Measurements from ENCODE around the gene ABCB4. TPM values are rescaled to one million over a fixed set of nuclear protein-coding genes. Genes with fewer than 3 reads are reported as not detected.
"Not testable (repeated sequence)": the region's sequence is repeated elsewhere in the genome, so short reads cannot be mapped to it uniquely, and the experiment has no call there.

Gene ABCB4
- total RNA-seq, 1 donor from 2014 or later = 3.7 TPM

GRCh38 chr7:87476179-87476557 lies 688 bp upstream of the ABCB4 start:
- DNase-seq = no peak

GRCh38 chr7:87474533-87475358 lies 734 bp downstream of the ABCB4 start:
- peak; percentile 16 for DNase-seq

- DNase-seq = no peak
Measured at GRCh38 chr7:87473986-87474385, 1.5 kb downstream of the ABCB4 start.

DNA sequence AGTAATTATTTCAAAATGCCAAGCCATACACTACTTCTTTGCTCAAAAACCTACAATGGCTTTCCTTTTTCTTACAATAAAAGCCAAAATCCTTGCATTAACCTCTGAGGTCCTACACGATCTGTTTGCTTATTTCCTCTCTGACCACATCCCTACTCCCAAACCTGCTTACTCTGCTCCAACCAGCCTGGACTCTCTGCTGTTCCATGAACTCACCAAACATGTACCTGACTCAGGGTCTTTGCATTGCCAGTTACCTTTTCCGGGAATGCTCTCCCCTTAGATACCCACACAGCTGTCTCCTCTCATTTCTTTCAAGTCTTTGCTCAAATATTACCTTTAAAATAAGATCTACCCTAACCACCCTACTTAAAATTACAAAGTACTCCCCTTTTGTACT lies 2.3 kb downstream of the ABCB4 start:
- no peak for DNase-seq

- no peak for DNase-seq
Measured at GRCh38 chr7:87471473-87471872, 4.0 kb downstream of the ABCB4 start.

GRCh38 chr7:87469204-87469603 lies 6.3 kb downstream of the ABCB4 start:
- not testable (repeated sequence) for DNase-seq

- DNase-seq = not testable (repeated sequence)
Measured at GRCh38 chr7:87465534-87465880, 10.0 kb downstream of the ABCB4 start.

DNA sequence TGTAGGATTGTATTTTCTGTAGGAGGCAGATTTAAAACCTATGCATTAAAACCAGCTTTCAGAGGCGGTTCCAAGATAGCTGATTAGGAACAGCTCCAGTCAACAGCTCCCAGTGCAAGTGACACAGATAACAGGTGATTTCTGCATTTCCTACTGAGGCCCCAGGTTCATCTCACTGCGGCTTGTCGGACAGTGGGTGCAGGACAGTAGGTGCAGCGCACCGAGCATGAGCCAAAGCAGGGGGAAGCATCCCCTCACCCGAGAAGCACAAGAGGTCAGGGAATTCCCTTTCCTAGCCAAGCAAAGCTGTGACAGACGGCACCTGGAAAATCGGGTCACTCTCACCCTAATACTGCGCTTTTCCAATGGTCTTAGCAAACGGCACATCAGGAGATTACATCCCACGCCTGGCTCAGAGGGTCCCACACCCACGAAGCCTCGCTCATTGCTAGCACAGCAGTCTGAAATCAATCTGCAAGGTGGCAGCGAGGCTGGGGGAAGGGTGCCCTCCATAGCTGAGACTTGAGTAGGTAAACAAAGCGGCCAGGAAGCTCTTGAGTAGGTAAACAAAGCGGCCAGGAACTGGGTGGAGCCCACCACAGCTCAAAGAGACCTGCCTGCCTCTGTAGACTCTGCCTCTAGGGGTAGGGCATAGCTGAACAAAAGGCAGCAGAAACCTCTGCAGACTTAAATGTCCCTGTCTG lies 10.5 kb downstream of the ABCB4 start:
- DNase-seq = peak; percentile 36

DNA sequence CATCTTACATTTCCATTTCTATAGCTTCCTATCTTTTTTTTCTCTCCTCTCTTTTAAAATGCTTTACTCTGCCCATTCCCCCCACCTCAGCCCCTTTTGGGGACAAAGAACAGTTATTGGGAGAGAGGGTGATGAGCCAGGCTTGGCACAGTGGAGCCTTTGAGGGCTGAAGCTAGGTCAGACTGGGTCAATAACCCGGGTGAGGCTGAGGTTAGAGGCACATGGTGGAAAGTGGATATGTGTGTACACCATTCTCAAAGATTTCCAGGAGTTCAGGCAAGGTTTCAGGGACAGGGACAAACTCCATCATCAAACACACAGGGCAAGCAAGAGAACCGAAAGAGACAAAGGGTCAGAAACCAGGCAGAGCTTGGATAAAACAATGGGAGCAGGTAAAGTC lies 11.5 kb downstream of the ABCB4 start:
- no peak for DNase-seq

DNA sequence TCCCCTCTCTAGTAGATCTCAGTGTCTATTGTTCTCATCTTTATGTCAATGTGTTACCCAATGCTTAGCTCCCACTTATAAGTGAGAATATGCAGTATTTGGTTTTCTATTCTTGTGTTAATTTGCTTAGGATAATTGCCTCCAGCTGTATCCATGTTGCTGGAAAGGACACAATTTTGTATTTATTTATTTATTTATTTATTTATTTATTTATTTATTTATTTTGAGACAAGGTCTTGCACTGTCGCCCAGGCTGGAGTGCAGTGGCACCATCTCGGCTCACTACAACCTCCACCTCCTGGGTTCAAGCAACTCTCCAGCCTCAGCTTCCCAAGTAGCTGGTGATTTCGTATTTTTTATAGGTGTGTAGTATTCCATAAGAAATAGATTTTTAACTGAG lies 15.0 kb downstream of the ABCB4 start:
- not testable (repeated sequence) for DNase-seq

DNA sequence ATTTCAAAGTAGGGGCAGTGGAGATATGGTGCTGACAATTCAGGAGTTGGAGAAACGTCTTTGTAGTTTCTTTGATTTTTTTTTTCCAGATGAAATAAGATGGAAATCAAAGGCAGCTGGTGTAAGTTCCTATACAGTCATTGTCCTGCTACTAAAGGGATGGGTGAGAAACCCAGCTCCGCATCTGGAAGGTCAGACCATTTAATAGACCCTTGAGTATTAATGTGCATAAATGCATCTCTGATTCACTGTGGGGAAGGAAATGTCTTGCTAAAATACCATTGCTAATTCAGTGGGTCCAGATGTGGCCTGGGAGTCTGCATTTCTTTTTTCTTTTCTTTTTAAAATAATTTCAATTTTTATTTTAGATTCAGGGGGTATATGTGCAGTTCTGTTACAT lies 15.5 kb downstream of the ABCB4 start:
- DNase-seq = no peak

DNA sequence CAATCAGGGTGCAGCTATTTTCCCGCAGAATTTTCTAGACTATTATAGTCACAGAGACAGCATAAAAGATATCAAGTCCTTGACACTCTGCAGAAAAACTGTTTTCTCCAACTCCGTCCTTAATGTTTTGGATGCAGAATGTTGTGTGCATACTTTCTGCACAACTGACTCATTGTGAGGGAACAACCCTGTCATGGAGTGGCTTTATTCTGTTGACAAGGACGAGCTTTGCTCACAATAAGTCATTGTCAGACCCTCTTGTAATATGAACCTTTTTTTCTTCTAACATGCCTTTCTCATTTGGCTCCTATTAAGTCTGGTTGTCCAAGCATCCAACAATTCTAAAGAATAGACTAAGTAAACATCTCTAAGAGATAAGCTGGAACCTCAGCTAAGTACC lies 17.3 kb downstream of the ABCB4 start:
- DNase-seq = no peak

GRCh38 chr7:87456247-87456646 lies 19.2 kb downstream of the ABCB4 start:
- no peak for DNase-seq

GRCh38 chr7:87452279-87452678 lies 23.2 kb downstream of the ABCB4 start:
- no peak for DNase-seq

- no peak for DNase-seq
Measured at GRCh38 chr7:87451187-87451586, 24.3 kb downstream of the ABCB4 start.

DNA sequence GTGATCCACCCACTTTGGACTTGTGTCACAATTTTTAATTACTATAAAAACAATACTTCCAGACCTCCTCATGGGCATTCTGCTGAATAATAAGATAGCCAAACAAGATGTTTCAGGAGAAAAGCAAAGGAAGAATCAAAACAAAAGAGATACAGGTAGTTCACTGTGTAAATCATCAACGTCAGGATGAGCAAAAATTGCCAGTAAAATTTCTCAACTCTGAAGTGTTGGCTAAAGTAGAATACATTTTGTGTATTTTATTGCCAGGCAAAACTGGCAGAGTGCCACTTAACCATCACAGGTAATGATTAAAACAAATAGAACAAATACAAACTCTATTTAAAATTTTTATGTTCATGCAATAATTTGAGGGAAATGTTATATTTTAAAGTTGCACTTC lies 24.8 kb downstream of the ABCB4 start:
- no peak for DNase-seq

GRCh38 chr7:87448388-87448787 lies 27.1 kb downstream of the ABCB4 start:
- DNase-seq = no peak

DNA sequence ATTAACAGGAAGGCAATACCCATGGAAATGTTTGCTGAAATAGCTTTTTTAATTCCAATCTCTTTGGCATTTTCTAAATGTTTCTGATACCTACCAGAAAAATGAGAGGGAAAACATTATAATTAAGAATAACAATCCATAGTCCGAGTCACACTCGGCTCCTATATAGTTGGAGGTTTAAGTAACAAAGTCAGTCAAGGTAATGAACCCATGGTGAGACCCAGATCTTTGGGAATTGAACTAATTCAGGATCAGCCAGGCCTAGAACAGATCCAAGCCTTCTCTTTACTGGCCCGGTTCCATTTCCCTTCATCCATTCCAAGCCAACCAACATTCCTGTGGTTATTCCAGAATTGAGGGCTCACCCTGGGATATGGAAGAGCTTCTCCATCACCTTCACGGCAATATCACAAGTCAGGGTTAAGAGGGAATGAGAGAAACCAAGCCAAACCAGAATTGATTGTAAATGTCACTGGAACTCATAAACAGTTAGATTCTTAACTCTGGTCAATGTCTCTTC lies 28.3 kb downstream of the ABCB4 start:
- no peak for DNase-seq

DNA sequence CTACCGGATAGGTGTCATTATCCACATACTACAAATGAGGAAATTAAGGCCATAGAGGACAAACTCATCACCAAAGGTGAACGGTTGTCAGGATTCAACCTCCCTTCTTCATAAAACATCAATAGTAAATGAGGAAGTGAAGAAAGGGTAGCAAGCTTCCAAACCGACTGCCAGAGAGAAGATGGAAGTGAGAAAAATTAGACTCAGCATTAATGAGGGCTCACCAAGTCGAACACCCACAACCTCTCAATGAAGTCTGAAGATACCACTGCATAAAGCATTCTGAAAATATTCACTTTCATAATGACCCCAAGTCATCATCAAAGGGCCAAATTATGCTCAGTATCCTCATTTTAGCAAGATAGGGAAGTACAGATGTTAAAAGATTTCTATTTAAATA lies 29.6 kb downstream of the ABCB4 start:
- no peak for DNase-seq

DNA sequence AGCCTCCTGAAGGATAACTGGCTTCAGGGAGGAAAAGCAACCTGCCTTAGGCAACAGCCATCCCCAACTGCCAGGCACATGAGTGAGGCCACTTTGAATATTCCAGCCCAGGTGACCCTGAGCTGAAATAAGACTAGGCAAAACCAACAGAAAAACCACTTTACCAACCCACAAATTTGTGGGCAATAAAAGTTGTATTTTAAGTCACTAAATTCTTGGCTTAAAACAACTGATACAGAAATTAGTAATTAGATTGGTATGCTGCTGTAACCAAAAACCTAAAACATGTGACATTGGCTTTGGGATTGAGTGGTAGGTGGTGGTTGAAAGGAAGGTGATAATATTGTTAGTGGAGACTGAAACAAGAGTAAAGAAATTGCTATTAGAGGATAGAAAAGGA lies 39.9 kb downstream of the ABCB4 start:
- no peak for DNase-seq

DNA sequence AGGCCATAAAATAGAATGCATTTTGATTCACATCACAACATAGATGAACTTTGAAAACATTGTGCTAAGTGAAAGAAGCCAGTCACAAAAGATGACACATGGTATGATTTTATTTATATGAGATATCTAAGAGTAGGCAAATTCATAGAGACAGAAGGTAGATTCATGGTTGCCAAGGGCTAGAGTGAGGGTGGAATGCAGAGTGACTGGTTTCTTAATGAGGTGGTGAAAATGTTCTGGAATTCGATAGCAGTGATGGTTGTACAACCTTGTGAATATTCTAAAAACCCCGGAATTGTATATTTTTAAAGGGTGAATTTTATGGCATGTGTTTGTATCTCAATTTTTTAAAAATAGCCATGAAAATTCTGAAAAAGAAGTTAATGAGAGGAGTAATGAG lies 42.9 kb downstream of the ABCB4 start:
- DNase-seq = no peak

DNA sequence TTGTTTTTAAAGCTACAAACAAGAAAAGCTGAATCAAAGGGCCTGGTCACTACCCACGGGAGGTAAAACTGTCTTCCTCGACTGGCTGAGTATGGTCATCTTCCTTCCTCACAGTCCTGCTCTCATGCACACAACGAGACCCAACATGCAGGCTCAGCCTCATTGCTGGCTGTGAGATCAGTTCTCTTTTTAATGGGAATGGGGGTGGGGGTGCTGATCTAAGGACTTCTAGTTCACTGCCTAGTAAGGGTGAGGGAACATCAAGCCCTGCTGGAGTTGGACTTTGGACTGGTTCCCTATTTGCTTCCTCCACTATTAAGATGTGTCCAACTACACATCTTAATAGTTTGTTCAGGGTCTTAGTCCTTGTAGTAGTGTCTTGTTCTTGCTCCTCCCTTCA lies 48.2 kb downstream of the ABCB4 start:
- no peak for DNase-seq

DNA sequence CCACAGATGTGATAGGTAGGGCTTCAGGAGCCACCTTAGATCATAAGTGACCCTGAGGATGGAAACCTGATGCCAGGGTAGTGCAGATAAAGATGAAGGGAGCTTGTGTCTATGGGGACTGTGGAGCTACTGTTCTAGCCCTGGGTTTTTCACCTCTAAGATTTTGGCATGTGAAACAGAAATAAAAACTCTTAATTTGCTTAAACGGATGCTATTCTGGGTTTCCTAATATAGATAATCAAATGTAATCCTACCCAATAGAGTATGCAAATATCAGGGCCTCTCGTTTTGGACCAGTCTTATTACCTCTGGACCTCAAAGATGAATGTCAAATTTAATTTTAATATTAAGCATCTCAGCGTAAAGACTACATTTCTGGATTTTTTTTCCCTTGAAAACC lies 49.3 kb downstream of the ABCB4 start:
- no peak for DNase-seq

GRCh38 chr7:87424075-87424474 lies 51.4 kb downstream of the ABCB4 start:
- no peak for DNase-seq
